Astrocyte of the cerebellum (primary cell): Measurements from ENCODE around the gene AGAP1.

Experiments
- DNase-seq: peaks from one replicate; pipeline ENCODE4 v3.0.0-alpha.2; 2011; ENCODE audit warnings: low read depth
- H3K4me3 ChIP-seq: 2 replicates; pipeline ENCODE4 v1.5.1; 2011; ENCODE audit warnings: mild to moderate bottlenecking, low read depth, low read length, moderate library complexity
- CTCF ChIP-seq: IDR thresholded peaks from 2 replicates; pipeline ENCODE4 v1.5.1; 2012; ENCODE audit warnings: low read length, low read depth, moderate library complexity, mild to moderate bottlenecking; ENCODE audit errors: missing control alignments
- in situ Hi-C: cut with HindIII; loops from 2 replicates; pipeline ENCODE4 v1.10.0; 2017; ENCODE audit warnings: low sequenced_read_pairs

AGAP1 gene

GRCh38 chr2:235858881-235859280 lies 365.0 kb downstream of the AGAP1 start:
- in situ Hi-C loops: no loop called here
- TF ChIP-seq CTCF: no peak
- DNase-seq: no peak

GRCh38 chr2:235859651-235860050 lies 365.8 kb downstream of the AGAP1 start:
- no peak for TF ChIP-seq CTCF
- no peak for DNase-seq
- H3K4me3 ChIP-seq: no peak overlapping the region
- in situ Hi-C loops: no loop called here

More at GRCh38 chr2:235858881-235859280, 365.0 kb downstream of the AGAP1 start:
- no peak overlapping the region for H3K4me3 ChIP-seq

GRCh38 chr2:235860111-235860510 lies 366.3 kb downstream of the AGAP1 start:
- no peak for TF ChIP-seq CTCF
- DNase-seq: no peak
- H3K4me3 ChIP-seq: no peak overlapping the region
- in situ Hi-C loops: no loop called here

- no peak overlapping the region for H3K4me3 ChIP-seq
- in situ Hi-C loops: no loop called here
- TF ChIP-seq CTCF: no peak
- DNase-seq: no peak
Measured at GRCh38 chr2:235860871-235861270, 367.0 kb downstream of the AGAP1 start.

- no peak for TF ChIP-seq CTCF
- in situ Hi-C loops: no loop called here
Measured at GRCh38 chr2:235861383-235861782, 367.5 kb downstream of the AGAP1 start.

GRCh38 chr2:235863414-235863813 lies 369.6 kb downstream of the AGAP1 start:
- H3K4me3 ChIP-seq: no peak overlapping the region
- TF ChIP-seq CTCF: no peak
- DNase-seq: no peak
- in situ Hi-C loops: no loop called here

More at GRCh38 chr2:235861383-235861782, 367.5 kb downstream of the AGAP1 start:
- no peak overlapping the region for H3K4me3 ChIP-seq
- no peak for DNase-seq

GRCh38 chr2:235864302-235864701 lies 370.5 kb downstream of the AGAP1 start:
- H3K4me3 ChIP-seq: no peak overlapping the region
- no peak for TF ChIP-seq CTCF
- DNase-seq: no peak
- in situ Hi-C loops: no loop called here
